Measurements from ENCODE around the gene SLC43A1.

GRCh38 chr11:57491371-57492061 lies 24.0 kb downstream of the SLC43A1 start:
- TF ChIP-seq CTCF (IDR thresholded peaks at IDR 0.05; ENCODE audit: low read depth, low read length, missing input control) (peak; percentile 46), HNF4A (conservative IDR thresholded peaks at IDR 0.05) (no peak), RAD21 (IDR thresholded peaks at IDR 0.05) (peak; percentile 58 to 73), YY1 (IDR thresholded peaks at IDR 0.05) (no peak), GABPA (IDR thresholded peaks at IDR 0.05 in 1 of 2, conservative IDR thresholded peaks at IDR 0.05 in 1 of 2) (no peak), MAX (IDR thresholded peaks at IDR 0.05) (no peak), EGR1 (IDR thresholded peaks at IDR 0.05; ENCODE audit: low read depth in 2 of 2) (no peak), TAF1 (conservative IDR thresholded peaks at IDR 0.05) (no peak), RXRA (IDR thresholded peaks at IDR 0.05) (no peak), JUND (IDR thresholded peaks at IDR 0.05) (no peak), FOXA1 (IDR thresholded peaks at IDR 0.05) (no peak), SP1 (IDR thresholded peaks at IDR 0.05) (no peak)
- TF ChIP-seq, protein P1, sequence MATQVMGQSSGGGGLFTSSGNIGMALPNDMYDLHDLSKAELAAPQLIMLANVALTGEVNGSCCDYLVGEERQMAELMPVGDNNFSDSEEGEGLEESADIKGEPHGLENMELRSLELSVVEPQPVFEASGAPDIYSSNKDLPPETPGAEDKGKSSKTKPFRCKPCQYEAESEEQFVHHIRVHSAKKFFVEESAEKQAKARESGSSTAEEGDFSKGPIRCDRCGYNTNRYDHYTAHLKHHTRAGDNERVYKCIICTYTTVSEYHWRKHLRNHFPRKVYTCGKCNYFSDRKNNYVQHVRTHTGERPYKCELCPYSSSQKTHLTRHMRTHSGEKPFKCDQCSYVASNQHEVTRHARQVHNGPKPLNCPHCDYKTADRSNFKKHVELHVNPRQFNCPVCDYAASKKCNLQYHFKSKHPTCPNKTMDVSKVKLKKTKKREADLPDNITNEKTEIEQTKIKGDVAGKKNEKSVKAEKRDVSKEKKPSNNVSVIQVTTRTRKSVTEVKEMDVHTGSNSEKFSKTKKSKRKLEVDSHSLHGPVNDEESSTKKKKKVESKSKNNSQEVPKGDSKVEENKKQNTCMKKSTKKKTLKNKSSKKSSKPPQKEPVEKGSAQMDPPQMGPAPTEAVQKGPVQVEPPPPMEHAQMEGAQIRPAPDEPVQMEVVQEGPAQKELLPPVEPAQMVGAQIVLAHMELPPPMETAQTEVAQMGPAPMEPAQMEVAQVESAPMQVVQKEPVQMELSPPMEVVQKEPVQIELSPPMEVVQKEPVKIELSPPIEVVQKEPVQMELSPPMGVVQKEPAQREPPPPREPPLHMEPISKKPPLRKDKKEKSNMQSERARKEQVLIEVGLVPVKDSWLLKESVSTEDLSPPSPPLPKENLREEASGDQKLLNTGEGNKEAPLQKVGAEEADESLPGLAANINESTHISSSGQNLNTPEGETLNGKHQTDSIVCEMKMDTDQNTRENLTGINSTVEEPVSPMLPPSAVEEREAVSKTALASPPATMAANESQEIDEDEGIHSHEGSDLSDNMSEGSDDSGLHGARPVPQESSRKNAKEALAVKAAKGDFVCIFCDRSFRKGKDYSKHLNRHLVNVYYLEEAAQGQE (IDR thresholded peaks at IDR 0.05), result no peak
- TF ChIP-seq, protein P2, sequence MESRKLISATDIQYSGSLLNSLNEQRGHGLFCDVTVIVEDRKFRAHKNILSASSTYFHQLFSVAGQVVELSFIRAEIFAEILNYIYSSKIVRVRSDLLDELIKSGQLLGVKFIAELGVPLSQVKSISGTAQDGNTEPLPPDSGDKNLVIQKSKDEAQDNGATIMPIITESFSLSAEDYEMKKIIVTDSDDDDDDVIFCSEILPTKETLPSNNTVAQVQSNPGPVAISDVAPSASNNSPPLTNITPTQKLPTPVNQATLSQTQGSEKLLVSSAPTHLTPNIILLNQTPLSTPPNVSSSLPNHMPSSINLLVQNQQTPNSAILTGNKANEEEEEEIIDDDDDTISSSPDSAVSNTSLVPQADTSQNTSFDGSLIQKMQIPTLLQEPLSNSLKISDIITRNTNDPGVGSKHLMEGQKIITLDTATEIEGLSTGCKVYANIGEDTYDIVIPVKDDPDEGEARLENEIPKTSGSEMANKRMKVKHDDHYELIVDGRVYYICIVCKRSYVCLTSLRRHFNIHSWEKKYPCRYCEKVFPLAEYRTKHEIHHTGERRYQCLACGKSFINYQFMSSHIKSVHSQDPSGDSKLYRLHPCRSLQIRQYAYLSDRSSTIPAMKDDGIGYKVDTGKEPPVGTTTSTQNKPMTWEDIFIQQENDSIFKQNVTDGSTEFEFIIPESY (IDR thresholded peaks at IDR 0.05), result no peak

Measured in liver (tissue), 3 donors.